Measurements from ENCODE around the gene ANTXRL.
"Not testable (repeated sequence)": the region's sequence is repeated elsewhere in the genome, so short reads cannot be mapped to it uniquely, and the experiment has no call there.

Gene ANTXRL

GRCh38 chr10:46286991-46287693 is at the start of gene ANTXRL:
ANTXRL (plus strand) TSS chr10:46286997; CDS start chr10:46287263, 266 bp downstream.
- DNase-seq (ENCODE audit: low spot score): no peak

GRCh38 chr10:46237815-46238510 is 48.8 kb upstream of the ANTXRL start:
- peak; percentile 31 for DNase-seq (ENCODE audit: low spot score)

GRCh38 chr10:46239247-46239646 is 47.5 kb upstream of the ANTXRL start:
- DNase-seq (ENCODE audit: low spot score): no peak

DNA sequence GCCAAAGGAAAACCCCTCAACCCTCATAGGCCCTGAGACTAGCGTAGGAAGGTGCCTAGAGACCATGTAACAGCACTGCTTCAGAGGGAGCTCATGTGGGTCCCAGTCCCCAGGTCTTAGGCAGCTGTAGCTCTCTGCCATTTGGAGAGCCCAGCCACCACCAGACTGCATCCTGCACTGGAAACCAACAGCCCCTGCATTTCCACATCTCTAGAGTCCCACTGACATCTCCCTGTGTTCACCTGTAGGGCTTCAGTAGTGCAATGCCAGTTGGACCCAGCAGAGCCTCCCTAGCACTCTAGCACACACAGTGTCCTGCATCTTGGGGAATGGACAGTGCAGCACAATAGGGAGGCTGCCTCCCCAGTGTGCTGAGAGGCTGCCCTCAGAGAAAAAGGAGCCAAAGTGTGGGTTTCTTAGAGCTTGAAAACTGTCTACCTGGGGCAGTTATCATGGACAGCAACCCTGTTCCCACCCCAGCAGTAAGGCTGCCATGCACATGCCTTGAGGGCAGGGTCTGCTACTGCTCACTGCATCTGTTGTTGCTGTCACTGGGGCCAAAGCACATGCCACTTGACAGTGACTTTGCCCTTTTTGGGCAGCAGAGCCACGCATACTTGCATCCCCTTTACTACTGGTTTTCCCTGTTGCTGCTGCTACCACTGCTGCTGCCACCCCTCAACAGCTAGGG is 46.7 kb upstream of the ANTXRL start:
- no peak for DNase-seq (ENCODE audit: low spot score)

- DNase-seq (ENCODE audit: low spot score): no peak
Observed at GRCh38 chr10:46240684-46241565, 45.9 kb upstream of the ANTXRL start.

- DNase-seq (ENCODE audit: low spot score): no peak
Observed at GRCh38 chr10:46245381-46245900, 41.4 kb upstream of the ANTXRL start.

DNA sequence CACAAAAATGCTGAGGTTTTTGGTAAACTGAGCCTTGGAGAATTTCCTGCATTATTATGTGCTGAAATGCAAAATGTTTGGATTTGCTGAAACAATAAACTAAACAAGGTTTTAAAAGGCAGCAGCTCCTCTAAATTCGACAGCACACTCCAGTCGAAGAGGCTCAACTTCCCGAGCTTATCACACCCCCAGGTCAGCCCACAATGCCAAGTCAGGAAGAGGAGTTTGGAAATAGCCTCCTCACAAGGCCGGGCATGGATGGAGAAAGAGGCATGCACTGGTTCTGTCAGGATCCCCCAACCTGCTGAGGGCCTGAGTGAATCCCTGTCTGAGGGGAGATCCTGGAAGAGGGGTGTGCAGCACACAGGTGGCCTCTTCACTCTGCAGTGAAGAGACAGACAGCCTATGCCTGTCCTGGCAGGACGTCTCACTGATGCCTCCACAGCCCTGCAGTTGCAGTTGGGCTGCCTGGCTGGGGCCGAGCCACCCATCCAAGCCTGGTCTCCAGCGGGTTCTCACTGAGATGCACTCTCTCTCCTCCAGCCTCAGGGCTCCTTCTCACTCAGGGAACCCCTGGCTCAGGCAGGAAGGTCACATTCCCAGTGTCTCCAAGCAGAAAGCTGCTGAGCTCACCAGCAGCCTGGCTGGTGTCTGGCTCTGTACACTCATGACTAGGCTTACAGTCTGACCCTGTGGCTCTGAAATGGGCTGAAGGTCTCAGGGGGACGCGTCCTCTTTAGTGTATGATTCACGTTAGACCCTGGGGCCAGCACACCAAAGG is 40.2 kb upstream of the ANTXRL start:
- not testable (repeated sequence) for DNase-seq (ENCODE audit: low spot score)

DNA sequence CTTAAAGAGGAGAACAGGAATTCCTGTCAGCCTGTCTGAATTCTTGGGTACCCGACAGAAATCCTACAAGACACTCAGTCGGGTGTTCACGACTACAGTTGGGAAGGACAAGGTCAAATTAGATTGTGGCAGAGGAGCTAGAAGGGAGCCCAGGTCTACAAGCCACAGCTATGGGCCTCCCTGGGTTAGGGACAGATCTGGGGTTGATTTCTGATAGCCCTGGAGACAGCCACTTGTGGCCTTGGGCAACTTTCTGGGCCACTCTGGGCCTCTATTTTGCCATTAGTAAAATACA is 39.7 kb upstream of the ANTXRL start:
- no peak for DNase-seq (ENCODE audit: low spot score)

DNA sequence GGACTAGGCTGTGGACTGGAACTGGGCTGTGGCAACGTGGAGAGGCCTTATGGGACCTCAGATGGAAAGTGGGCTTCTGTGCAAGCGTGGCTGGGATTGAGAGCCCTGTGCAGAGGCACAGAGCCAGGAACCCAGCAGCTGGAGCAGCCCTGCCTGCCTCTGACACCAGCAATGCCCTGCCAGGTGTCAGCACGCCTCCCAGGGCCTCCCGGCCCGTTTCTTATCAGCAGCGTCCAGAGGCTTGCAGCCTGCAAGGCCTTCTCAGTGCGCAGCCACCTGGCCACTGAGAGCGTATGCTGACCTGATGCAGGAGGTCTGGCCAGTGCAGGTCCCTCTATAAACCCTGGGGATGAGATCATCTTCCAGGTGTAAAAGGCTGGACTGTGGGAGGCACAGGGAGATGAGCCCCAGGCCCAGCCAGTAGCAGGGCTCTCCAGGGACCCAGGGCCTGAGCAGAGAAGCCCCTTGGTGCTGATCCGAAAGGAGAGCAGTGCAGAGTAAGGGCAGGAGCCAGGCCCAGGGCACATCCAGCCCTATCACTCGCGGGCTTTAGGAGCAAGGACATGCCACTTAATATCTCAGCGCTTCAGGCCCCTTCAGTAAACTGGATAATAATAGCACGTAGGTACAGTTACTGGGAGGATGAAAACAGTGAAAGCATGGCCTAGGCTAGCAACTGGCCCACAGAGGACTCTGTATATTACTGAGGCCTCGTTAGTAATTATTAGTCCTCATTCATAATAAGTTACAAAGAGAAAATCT is 38.8 kb upstream of the ANTXRL start:
- DNase-seq (ENCODE audit: low spot score): no peak

GRCh38 chr10:46248651-46249146 is 38.1 kb upstream of the ANTXRL start:
- DNase-seq (ENCODE audit: low spot score): no peak

- not testable (repeated sequence) for DNase-seq (ENCODE audit: low spot score)
Observed at GRCh38 chr10:46249617-46250344, 37.0 kb upstream of the ANTXRL start.

- DNase-seq (ENCODE audit: low spot score): no peak
Observed at GRCh38 chr10:46250481-46250880, 36.3 kb upstream of the ANTXRL start.

GRCh38 chr10:46250898-46251856 is 35.6 kb upstream of the ANTXRL start:
- DNase-seq (ENCODE audit: low spot score): no peak

GRCh38 chr10:46251857-46252847 is 34.6 kb upstream of the ANTXRL start:
- no peak for DNase-seq (ENCODE audit: low spot score)

- DNase-seq (ENCODE audit: low spot score): no peak
Observed at GRCh38 chr10:46253076-46254006, 33.5 kb upstream of the ANTXRL start.

GRCh38 chr10:46254007-46254383 is 32.8 kb upstream of the ANTXRL start:
- DNase-seq (ENCODE audit: low spot score): no peak
